ENCODE data around the gene ZFTA.

DNA sequence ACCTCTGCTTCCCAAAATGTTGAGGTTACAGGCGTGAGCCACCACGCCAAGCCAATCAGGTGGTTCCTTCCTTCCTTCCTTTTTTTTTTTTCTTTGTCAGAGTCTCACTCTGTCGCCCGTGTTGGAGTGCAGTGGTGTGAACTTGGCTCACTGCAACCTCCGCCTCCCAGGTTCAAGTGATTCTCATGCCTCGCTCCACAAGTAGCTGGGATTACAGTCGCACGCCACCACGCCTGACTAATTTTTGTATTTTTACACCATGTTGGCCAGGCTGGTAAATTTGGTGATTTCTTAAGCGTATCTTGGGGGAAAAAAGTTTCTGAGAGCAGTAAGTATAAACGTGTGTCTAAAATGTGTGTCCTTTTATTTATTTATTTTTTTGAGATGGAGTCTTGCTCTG, 26.5 kb upstream of the ZFTA start:
- TF ChIP-seq, protein P1, sequence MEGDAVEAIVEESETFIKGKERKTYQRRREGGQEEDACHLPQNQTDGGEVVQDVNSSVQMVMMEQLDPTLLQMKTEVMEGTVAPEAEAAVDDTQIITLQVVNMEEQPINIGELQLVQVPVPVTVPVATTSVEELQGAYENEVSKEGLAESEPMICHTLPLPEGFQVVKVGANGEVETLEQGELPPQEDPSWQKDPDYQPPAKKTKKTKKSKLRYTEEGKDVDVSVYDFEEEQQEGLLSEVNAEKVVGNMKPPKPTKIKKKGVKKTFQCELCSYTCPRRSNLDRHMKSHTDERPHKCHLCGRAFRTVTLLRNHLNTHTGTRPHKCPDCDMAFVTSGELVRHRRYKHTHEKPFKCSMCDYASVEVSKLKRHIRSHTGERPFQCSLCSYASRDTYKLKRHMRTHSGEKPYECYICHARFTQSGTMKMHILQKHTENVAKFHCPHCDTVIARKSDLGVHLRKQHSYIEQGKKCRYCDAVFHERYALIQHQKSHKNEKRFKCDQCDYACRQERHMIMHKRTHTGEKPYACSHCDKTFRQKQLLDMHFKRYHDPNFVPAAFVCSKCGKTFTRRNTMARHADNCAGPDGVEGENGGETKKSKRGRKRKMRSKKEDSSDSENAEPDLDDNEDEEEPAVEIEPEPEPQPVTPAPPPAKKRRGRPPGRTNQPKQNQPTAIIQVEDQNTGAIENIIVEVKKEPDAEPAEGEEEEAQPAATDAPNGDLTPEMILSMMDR (IDR thresholded peaks at IDR 0.05; ENCODE audit: low read depth, low read length, missing input control): no peak
- TF ChIP-seq RAD21 (IDR thresholded peaks at IDR 0.05): no peak
- no peak for TF ChIP-seq NR2F2 (IDR thresholded peaks at IDR 0.05)
- TF ChIP-seq, protein P2, sequence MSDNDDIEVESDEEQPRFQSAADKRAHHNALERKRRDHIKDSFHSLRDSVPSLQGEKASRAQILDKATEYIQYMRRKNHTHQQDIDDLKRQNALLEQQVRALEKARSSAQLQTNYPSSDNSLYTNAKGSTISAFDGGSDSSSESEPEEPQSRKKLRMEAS (IDR thresholded peaks at IDR 0.05): no peak
- TF ChIP-seq YY1 (IDR thresholded peaks at IDR 0.05): no peak
- TF ChIP-seq, protein P3, sequence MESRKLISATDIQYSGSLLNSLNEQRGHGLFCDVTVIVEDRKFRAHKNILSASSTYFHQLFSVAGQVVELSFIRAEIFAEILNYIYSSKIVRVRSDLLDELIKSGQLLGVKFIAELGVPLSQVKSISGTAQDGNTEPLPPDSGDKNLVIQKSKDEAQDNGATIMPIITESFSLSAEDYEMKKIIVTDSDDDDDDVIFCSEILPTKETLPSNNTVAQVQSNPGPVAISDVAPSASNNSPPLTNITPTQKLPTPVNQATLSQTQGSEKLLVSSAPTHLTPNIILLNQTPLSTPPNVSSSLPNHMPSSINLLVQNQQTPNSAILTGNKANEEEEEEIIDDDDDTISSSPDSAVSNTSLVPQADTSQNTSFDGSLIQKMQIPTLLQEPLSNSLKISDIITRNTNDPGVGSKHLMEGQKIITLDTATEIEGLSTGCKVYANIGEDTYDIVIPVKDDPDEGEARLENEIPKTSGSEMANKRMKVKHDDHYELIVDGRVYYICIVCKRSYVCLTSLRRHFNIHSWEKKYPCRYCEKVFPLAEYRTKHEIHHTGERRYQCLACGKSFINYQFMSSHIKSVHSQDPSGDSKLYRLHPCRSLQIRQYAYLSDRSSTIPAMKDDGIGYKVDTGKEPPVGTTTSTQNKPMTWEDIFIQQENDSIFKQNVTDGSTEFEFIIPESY (IDR thresholded peaks at IDR 0.05): no peak
- TF ChIP-seq GABPA (IDR thresholded peaks at IDR 0.05 in 1 of 2, conservative IDR thresholded peaks at IDR 0.05 in 1 of 2): no peak
- TF ChIP-seq, protein P4, sequence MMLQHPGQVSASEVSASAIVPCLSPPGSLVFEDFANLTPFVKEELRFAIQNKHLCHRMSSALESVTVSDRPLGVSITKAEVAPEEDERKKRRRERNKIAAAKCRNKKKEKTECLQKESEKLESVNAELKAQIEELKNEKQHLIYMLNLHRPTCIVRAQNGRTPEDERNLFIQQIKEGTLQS (IDR thresholded peaks at IDR 0.05): no peak
- no peak for TF ChIP-seq SP1 (IDR thresholded peaks at IDR 0.05)
- no peak for TF ChIP-seq HNF4G (IDR thresholded peaks at IDR 0.05)
- no peak for TF ChIP-seq EGR1 (IDR thresholded peaks at IDR 0.05; ENCODE audit: low read depth in 2 of 2)
- TF ChIP-seq TAF1 (conservative IDR thresholded peaks at IDR 0.05): no peak
- TF ChIP-seq, protein P5, sequence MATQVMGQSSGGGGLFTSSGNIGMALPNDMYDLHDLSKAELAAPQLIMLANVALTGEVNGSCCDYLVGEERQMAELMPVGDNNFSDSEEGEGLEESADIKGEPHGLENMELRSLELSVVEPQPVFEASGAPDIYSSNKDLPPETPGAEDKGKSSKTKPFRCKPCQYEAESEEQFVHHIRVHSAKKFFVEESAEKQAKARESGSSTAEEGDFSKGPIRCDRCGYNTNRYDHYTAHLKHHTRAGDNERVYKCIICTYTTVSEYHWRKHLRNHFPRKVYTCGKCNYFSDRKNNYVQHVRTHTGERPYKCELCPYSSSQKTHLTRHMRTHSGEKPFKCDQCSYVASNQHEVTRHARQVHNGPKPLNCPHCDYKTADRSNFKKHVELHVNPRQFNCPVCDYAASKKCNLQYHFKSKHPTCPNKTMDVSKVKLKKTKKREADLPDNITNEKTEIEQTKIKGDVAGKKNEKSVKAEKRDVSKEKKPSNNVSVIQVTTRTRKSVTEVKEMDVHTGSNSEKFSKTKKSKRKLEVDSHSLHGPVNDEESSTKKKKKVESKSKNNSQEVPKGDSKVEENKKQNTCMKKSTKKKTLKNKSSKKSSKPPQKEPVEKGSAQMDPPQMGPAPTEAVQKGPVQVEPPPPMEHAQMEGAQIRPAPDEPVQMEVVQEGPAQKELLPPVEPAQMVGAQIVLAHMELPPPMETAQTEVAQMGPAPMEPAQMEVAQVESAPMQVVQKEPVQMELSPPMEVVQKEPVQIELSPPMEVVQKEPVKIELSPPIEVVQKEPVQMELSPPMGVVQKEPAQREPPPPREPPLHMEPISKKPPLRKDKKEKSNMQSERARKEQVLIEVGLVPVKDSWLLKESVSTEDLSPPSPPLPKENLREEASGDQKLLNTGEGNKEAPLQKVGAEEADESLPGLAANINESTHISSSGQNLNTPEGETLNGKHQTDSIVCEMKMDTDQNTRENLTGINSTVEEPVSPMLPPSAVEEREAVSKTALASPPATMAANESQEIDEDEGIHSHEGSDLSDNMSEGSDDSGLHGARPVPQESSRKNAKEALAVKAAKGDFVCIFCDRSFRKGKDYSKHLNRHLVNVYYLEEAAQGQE (IDR thresholded peaks at IDR 0.05): no peak
- no peak for TF ChIP-seq JUND (IDR thresholded peaks at IDR 0.05)
